ELF-1 (cell line): ENCODE results near the gene TMCC3.
"Not testable (repeated sequence)": the region's sequence is repeated elsewhere in the genome, so short reads cannot be mapped to it uniquely, and the experiment has no call there.

Experiments
- DNase-seq: peaks from one replicate; pipeline ENCODE4 v3.0.0-alpha.2; 2016; ENCODE audit warnings: low read depth, low spot score

Gene TMCC3

DNA sequence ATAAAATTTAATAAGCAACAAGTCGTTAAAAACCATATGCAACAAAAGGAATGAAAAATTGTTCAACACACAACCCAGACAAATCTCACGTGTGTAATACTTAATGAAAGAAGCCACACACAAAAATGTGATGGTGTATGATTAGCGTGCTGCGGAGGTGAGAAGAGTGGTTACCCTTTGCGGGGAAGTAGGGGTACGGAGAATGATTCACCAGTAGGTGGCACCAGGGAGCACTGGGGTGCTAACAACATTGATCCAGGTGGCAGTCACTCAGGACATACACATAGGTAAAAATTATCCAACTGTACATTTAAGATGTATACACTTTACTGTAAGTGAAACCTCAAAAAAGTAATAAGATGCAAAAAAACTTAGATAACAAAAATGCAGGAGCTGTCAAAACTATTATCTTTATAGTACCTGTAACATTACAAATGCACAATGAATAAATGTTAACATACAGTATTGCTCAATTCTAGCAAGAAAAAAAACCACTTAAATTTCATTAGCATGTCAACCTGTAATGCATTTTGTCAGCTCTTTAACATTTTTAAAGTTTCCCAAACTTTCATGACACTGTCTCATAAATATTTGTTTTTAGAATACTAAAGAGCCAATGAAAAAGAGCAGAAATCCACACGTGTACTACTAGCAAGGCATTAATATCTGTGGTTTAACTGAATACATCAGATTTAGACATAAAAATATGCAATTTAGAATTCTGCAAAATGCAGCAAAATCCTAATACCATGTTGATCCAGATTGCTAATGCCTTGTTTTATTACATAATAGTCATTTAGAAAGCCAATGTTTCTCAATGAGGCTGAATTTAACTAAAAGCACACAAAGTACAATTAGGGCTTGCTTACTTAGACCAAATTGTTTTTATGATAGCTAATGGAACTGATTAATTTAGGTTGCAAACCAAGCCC, 46.7 kb downstream of the TMCC3 start:
- DNase-seq, result no peak

GRCh38 chr12:94602024-94602423, 48.3 kb downstream of the TMCC3 start:
- no peak for DNase-seq

- DNase-seq, result not testable (repeated sequence)
Measured at GRCh38 chr12:94601307-94601706, 49.0 kb downstream of the TMCC3 start.

DNA sequence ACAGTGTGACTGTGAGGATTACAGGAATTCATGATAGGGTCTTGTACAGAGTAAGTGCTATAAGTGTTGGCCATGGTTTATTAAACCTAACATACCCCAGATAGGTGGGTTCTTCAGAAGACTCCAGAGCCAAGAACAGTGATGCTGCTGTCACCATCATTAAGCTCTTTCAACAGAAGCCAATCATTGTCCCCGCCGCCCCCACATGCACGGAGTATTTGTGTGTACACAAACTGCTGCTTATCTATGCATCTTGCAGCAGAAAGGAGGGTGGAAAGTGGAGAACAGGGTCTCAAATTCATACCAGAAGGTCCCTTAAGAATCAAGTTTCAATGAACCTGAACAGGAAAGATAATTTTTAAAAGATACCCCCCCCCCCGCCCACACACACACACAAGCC, 51.2 kb downstream of the TMCC3 start:
- no peak for DNase-seq

- DNase-seq, result no peak
Measured at GRCh38 chr12:94597268-94597667, 53.1 kb downstream of the TMCC3 start.

DNA sequence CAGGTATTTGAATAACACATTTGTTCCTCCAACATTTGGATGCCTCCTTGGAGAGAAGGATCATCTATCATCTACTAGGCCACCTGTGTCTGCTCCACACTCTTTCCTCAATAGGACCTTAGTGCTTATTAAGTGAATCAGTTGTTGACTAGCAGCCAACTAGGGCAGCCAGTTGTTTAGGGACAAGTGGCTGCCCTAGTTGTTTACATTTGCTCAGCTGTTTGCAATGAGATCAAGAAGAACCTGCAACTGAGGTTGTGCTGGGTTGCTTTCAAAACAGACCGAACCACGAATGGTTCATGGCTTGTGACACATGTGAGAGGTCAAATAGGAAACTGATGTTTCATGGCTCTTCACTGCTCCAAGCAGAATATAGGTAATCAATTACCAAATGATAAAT, 53.8 kb downstream of the TMCC3 start:
- DNase-seq, result no peak

GRCh38 chr12:94595152-94595551, 55.2 kb downstream of the TMCC3 start:
- DNase-seq, result no peak

DNA sequence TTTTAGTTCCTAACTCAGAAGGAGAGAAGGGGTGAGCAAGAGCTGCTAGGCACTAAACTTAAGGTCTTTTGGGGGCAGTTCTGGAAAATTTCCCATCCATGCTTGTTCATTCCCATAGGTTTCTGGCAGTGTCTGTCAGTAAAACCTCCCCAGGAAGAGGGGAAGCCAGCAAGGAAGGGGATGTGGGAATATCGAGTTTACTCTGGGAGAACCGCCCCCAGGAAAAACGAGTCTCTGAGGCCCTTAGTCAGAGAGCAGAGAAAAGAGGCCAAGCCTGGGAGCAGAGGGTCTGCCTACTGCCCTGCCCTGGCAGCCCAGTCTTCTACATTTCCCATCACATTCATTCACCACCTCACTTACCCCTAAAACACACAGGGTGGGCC, 55.9 kb downstream of the TMCC3 start:
- DNase-seq, result no peak

GRCh38 chr12:94593822-94594442, 56.4 kb downstream of the TMCC3 start:
- no peak for DNase-seq

DNA sequence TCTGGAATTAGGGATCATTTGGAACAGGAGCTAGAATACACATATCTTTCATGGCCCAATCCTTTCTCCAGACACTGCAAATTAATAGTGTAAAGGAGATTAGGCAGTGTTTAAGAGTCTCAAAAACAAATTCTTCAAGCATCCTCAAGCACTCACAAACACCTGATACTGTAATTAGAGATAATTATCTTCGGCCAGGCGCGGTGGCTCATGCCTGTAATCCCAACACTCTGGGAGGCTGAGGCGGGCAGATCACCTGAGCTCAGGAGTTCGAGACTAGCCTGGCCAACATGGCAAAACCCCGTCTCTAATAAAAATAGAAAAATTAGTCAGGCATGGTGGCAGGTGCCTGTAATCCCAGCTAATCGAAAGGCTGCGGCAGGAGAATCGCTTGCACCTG, 57.6 kb downstream of the TMCC3 start:
- not testable (repeated sequence) for DNase-seq

DNA sequence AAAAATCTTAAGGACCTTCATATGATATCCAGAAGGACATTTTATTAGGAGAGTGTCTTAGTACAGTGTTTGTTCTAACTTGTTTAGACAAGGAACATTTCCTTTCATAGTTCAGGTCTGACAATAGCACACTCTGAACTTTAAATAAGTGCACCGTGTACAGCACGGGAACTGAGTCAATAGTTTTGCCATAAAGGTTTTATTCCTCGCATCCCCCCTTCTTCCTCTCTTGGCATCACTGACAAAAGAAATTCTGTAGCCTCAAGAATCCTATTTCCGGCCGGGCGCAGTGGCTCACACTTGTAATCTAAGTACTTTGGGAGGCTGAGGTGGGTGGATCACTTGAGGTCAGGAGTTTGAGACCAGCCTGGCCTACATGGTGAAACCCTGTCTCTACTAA, 58.3 kb downstream of the TMCC3 start:
- no peak for DNase-seq

- peak; percentile 51 for DNase-seq
Measured at GRCh38 chr12:94590428-94590827, 59.9 kb downstream of the TMCC3 start.

- DNase-seq, result peak; percentile 15
Measured at GRCh38 chr12:94589591-94590001, 60.8 kb downstream of the TMCC3 start.

- DNase-seq, result peak; percentile 81
Measured at GRCh38 chr12:94588346-94588745, 62.0 kb downstream of the TMCC3 start.

DNA sequence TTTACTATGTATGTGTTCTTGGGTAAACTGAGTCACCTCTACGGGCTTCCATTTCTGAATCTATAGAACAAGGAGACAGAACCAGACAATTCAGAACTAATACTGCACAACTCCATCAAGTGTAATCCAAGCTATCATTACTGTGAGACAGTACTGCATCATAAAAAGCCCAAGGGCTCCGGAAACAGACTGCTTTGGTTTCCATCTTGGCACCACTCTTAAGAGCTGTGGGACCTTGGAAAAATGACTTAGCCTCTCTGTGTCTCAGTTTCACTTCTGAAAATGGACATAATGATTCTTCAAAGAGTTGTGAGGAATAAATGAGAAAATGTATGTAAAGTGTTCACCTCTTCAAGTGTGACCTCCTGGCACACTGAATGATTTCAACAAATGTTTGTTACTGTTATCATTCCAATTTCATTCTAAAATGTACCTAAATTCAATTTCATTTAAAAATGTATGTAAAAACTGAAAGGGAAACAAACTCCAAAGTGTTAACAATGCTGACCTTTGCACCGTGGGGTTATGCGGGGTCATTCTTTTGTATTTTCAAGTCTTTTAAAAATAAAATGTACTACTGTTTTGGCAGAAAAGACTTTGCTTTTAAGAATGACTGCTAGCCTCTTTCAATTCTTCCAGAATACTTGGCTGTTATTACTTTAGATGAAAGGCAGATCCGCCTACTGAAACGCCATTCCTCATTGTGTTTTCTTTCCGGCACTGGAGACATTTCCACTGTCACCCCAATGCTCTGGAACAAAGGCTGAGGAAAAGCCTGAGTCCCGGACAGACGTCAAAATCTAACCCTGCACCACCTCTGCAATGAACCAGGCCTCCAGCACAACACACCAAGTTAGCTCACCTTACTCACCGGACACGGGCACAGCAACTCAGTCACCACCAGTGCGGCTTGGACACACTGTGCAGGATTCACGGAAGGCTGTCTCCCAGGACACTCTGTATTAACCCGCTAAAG, 62.8 kb downstream of the TMCC3 start:
- no peak for DNase-seq

GRCh38 chr12:94586589-94587259, 63.6 kb downstream of the TMCC3 start:
- DNase-seq, result no peak

DNA sequence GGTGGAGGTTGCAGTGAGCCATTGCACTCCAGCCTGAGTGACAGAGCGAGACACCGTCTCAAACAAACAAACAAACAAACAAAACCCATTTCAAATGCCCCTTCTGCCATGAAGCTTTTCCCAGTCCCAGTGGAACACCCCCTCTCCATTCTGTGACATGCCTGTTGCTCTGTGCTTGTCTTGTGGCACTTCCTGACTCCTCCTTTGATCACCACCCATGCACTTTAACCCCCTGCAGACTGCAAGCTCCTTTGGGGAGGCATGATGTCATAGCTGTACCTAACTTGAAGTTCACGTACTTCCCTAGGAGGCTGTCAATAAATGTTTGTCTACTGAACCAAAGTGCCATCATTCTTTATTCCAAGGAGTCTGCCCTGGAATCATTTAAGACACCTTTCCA, 64.7 kb downstream of the TMCC3 start:
- no peak for DNase-seq

DNA sequence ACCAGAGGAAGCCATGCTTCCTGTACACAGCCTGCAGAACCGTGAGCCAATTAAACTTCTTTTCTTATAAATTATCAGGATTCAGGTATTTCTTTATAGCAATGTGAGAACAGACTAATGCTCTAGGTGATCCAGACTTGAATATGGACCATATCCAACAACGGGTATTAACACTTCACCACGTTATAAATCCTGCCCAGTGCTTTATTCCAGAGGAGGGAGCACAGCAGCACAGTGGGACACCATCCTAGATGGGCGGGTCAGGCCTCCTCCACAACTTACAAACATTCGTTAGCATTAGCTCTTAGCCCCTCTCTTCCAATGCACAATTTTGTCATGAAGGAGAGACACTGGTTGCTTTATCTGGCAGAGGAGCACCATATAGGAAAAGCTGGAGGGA, 66.0 kb downstream of the TMCC3 start:
- DNase-seq, result no peak

- DNase-seq, result no peak
Measured at GRCh38 chr12:94582591-94582990, 67.8 kb downstream of the TMCC3 start.

GRCh38 chr12:94575645-94576403, 74.5 kb downstream of the TMCC3 start:
- DNase-seq, result peak; percentile 35

- peak; percentile 15 for DNase-seq
Measured at GRCh38 chr12:94575024-94575423, 75.3 kb downstream of the TMCC3 start.
